Measurements from ENCODE around the gene ANO9.

The ANO9 gene

GRCh38 chr11:400241-400689, 41.5 kb downstream of the ANO9 start:
- H3K27ac Mint-ChIP-seq, result no peak overlapping the region
- TF ChIP-seq, protein P1, sequence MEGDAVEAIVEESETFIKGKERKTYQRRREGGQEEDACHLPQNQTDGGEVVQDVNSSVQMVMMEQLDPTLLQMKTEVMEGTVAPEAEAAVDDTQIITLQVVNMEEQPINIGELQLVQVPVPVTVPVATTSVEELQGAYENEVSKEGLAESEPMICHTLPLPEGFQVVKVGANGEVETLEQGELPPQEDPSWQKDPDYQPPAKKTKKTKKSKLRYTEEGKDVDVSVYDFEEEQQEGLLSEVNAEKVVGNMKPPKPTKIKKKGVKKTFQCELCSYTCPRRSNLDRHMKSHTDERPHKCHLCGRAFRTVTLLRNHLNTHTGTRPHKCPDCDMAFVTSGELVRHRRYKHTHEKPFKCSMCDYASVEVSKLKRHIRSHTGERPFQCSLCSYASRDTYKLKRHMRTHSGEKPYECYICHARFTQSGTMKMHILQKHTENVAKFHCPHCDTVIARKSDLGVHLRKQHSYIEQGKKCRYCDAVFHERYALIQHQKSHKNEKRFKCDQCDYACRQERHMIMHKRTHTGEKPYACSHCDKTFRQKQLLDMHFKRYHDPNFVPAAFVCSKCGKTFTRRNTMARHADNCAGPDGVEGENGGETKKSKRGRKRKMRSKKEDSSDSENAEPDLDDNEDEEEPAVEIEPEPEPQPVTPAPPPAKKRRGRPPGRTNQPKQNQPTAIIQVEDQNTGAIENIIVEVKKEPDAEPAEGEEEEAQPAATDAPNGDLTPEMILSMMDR (IDR thresholded peaks at IDR 0.05; ENCODE audit: unreplicated experiment in 3 of 3), result no peak
- no peaks in the 10 kb centered on the region for H3K27me3 Mint-ChIP-seq (ENCODE audit: low read depth)
- H3K4me1 Mint-ChIP-seq, result no peaks in the 10 kb centered on the region
- H3K9me3 Mint-ChIP-seq, result no peaks in the 10 kb centered on the region
- no peak overlapping the region for H3K4me3 Mint-ChIP-seq
- no peaks in the 10 kb centered on the region for H3K36me3 Mint-ChIP-seq (ENCODE audit: low read depth)

DNA sequence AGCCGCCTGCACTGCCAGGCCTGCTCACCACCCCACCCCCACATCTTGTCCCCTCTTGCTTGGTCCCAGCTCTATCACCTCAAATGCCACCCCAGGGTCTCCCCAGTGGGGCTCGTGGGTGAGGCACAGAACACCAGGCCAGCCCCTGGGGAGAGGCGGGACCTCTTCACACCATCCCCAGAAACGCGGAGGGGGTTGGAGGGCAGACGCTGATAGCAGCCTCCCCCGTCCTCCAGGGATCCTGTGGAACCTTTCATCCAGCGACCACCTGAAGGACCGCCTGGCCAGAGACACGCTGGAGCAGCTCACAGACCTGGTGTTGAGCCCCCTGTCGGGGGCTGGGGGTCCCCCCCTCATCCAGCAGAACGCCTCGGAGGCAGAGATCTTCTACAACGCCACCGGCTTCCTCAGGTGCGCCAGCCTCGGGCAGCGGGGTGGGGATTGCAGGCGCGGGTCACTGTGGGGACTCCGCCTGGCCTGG, 42.0 kb downstream of the ANO9 start:
- Mint-ChIP-seq H3K4me1 (no peaks in the 10 kb centered on the region), H3K9me3 (no peaks in the 10 kb centered on the region), H3K36me3 (ENCODE audit: low read depth) (no peaks in the 10 kb centered on the region), H3K4me3 (no peak overlapping the region), H3K27ac (no peak overlapping the region), H3K27me3 (ENCODE audit: low read depth) (no peaks in the 10 kb centered on the region)
- TF ChIP-seq, protein P1 (IDR thresholded peaks at IDR 0.05; ENCODE audit: unreplicated experiment in 3 of 3), result no peak

- H3K36me3 Mint-ChIP-seq (ENCODE audit: low read depth), result no peaks in the 10 kb centered on the region
- TF ChIP-seq, protein P1 (IDR thresholded peaks at IDR 0.05; ENCODE audit: unreplicated experiment in 3 of 3), result no peak
- H3K4me3 Mint-ChIP-seq, result no peak overlapping the region
- H3K27ac Mint-ChIP-seq, result no peak overlapping the region
- H3K9me3 Mint-ChIP-seq, result no peaks in the 10 kb centered on the region
- H3K27me3 Mint-ChIP-seq (ENCODE audit: low read depth), result no peaks in the 10 kb centered on the region
- no peaks in the 10 kb centered on the region for H3K4me1 Mint-ChIP-seq
These were observed 43.0 kb downstream of the ANO9 start for GRCh38 chr11:398826-399225.

GRCh38 chr11:396948-397548, 44.8 kb downstream of the ANO9 start:
- Mint-ChIP-seq H3K36me3 (ENCODE audit: low read depth) (no peaks in the 10 kb centered on the region), H3K4me3 (no peak overlapping the region), H3K4me1 (no peaks in the 10 kb centered on the region), H3K27me3 (ENCODE audit: low read depth) (no peaks in the 10 kb centered on the region), H3K27ac (no peak overlapping the region), H3K9me3 (no peaks in the 10 kb centered on the region)
- TF ChIP-seq, protein P1 (IDR thresholded peaks at IDR 0.05; ENCODE audit: unreplicated experiment in 3 of 3), result no peak

DNA sequence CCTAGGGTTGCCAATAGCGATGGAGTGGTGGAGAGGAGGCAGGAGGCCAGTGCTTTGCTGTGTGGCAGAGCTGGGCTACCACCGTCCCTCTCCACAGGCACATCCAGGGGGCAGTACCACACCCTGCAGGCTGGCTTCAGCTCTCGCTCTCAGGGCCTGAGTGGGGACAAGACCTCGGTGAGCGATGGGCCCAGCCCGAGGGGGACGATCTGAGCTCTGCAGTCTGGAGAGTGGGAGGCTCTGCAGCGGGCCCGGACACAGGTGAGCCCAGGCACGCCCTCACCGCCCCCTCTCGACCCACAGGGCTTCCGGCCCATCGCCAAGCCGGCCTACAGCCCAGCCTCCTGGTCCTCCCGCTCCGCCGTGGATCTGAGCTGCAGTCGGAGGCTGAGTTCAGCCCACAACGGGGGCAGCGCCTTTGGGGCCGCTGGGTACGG, 45.3 kb downstream of the ANO9 start:
- Mint-ChIP-seq H3K4me3 (no peak overlapping the region), H3K27me3 (ENCODE audit: low read depth) (no peaks in the 10 kb centered on the region), H3K9me3 (no peaks in the 10 kb centered on the region), H3K27ac (no peak overlapping the region), H3K36me3 (ENCODE audit: low read depth) (no peaks in the 10 kb centered on the region), H3K4me1 (no peaks in the 10 kb centered on the region)
- TF ChIP-seq, protein P1 (IDR thresholded peaks at IDR 0.05; ENCODE audit: unreplicated experiment in 3 of 3), result no peak

GRCh38 chr11:395866-396265, 45.9 kb downstream of the ANO9 start:
- no peaks in the 10 kb centered on the region for H3K4me1 Mint-ChIP-seq
- no peaks in the 10 kb centered on the region for H3K36me3 Mint-ChIP-seq (ENCODE audit: low read depth)
- TF ChIP-seq, protein P1 (IDR thresholded peaks at IDR 0.05; ENCODE audit: unreplicated experiment in 3 of 3), result no peak
- no peaks in the 10 kb centered on the region for H3K27me3 Mint-ChIP-seq (ENCODE audit: low read depth)
- H3K9me3 Mint-ChIP-seq, result no peaks in the 10 kb centered on the region
- H3K4me3 Mint-ChIP-seq, result no peak overlapping the region
- no peak overlapping the region for H3K27ac Mint-ChIP-seq
